ENCODE results near the gene PTDSS2. TPM values are rescaled to one million over a fixed set of nuclear protein-coding genes. Genes with fewer than 3 reads are reported as not detected.
A peak's percentile ranks its signal among the peaks of the same experiment; 100 is the strongest.

PTDSS2 gene
- total and polyA plus RNA-seq, 9 of the 15 experiments (the other 6 are each of a cell fraction or from before 2014, with no cell fraction given), result 0.45 to 53.9 (median 17.2) TPM

DNA sequence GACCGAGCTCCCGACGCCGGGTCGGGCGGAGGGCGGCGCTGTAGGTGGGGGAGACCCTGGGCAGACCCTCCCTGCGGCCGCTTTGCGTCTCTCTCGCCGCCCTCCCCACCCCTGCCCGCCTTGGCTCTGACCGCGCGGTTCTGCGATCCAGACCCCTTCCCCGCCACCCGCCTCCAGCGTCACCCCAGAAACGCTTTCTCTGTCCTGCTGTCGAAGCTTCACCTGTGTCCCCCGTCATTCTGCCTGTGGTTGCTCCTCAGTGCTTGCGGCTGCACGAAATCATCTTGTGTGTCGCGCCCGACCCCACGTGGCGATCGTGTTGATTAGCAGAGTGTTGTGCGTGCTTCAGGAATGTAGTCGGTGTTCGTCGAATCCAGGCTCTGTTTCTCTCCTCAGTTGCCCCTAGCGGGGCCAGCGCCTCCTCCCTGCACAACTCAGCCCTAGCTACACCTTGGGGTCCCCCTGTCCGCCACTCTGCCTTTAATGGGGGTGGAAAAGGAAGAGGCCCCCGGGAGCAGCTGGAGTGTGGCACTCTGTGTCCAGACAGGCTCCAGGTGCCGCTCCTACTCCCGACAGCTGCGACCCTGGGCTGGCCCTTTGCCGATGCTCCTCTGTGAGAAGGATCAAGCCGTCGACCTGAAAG lies 851 bp downstream of the PTDSS2 start:
- ChIA-PET CTCF (ENCODE audit: low intra/inter-chr PET ratio) (interaction anchor here (0.6 kb wide), 1 partner anchor 274 kb away, joined by 3 read pairs; no protein-coding TSS in a partner anchor), POLR2A (interaction anchor here (0.6 to 2.0 kb wide), 3 partner anchors 10 to 134 kb away, joined by 3 to 16 read pairs (median 3); no protein-coding TSS in a partner anchor)
- Histone ChIP-seq H3K4me1 (replicated peaks in 1 of 2; ENCODE audit: control insufficient read depth in 2 of 2, insufficient read depth in 2 of 2, low read length in 2 of 2) (peaks cover 27 to 79% of the 10 kb centered on the region in 2 experiments; a peak in 4 of 5 replicates), H3K27ac (ENCODE audit: extremely low read depth, low read depth, low read length) (peak overlapping the region; percentile 92), H3K27me3 (ENCODE audit: control insufficient read depth in 2 of 2, insufficient read depth in 2 of 2, low read length in 2 of 2) (no peaks in the 10 kb centered on the region), H3K4me3 (peak overlapping the region; percentile 99), H2AFZ (ENCODE audit: low read depth, low read length) (peak overlapping the region; percentile 12; the same call in 1 of the 2 replicates), H3K9me1 (ENCODE audit: control insufficient read depth, insufficient read depth, low read length) (no peaks in the 10 kb centered on the region), H3K9me3 (replicated peaks; ENCODE audit: control insufficient read depth, insufficient read depth, low read depth, low read length) (no peaks in the 10 kb centered on the region), H3K9ac (ENCODE audit: insufficient read depth in 1 of 2, low read depth in 2 of 2, low read length in 2 of 2) (peak overlapping the region; percentile 93 to 100), H3K36me3 (ENCODE audit: control insufficient read depth, insufficient read depth, low read length) (peaks cover 47% of the 10 kb centered on the region; the same call in 2 of the 3 replicates), H4K20me1 (replicated peaks; ENCODE audit: control insufficient read depth, insufficient read depth, low read length) (no peaks in the 10 kb centered on the region), H3K4me2 (ENCODE audit: insufficient read depth, low read length) (peak overlapping the region; percentile 82), H3K79me2 (ENCODE audit: control insufficient read depth, insufficient read depth, low read length) (peaks cover 75% of the 10 kb centered on the region)
- intact Hi-C loops (cut with micrococcal nuclease) (no loop called here), in situ Hi-C loops (cut with MboI) (loop anchor here (5.0 kb wide), 1 partner anchor 51 kb away; no protein-coding TSS in a partner anchor)
- peak; percentile 89 for FAIRE-seq
- ATAC-seq, result peak; percentile 29
- WGBS (ENCODE audit: insufficient coverage, low coverage, missing lambda C conversion rate), result 2% methylated on average over 36 of the region's 46 CpGs
- TSS peak; percentile 48 for BruUV-seq (replicated peaks)
- peak; percentile 45 to 83 (median 55) for DNase-seq (ENCODE audit: extremely low read depth in 1 of 4, low spot score in 3 of 4)
- TF ChIP-seq ZNF3 (CRISPR knock-in tag; IDR thresholded peaks at IDR 0.05) (no peak), MTA1 (IDR thresholded peaks at IDR 0.05; ENCODE audit: borderline replicate concordance) (0 out of 2 replicates have a peak, but pooled peaks have one; percentile 53), PRDM10 (IDR thresholded peaks at IDR 0.05; ENCODE audit: partially characterized antibody) (peak; percentile 80), RBM25 (IDR thresholded peaks at IDR 0.05; ENCODE audit: low read depth, low read length, severe bottlenecking) (no peak), ARID4B (CRISPR knock-in tag; IDR thresholded peaks at IDR 0.05) (peak; percentile 65), RAD51 (IDR thresholded peaks at IDR 0.05; ENCODE audit: borderline replicate concordance, low read depth) (0 out of 2 replicates have a peak, but pooled peaks have one; percentile 24), EP400 (IDR thresholded peaks at IDR 0.05) (peak; percentile 79)
- TF ChIP-seq, protein P1, sequence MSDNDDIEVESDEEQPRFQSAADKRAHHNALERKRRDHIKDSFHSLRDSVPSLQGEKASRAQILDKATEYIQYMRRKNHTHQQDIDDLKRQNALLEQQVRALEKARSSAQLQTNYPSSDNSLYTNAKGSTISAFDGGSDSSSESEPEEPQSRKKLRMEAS (CRISPR knock-in tag; IDR thresholded peaks at IDR 0.05), result peak; percentile 97
- TF ChIP-seq, protein P2, sequence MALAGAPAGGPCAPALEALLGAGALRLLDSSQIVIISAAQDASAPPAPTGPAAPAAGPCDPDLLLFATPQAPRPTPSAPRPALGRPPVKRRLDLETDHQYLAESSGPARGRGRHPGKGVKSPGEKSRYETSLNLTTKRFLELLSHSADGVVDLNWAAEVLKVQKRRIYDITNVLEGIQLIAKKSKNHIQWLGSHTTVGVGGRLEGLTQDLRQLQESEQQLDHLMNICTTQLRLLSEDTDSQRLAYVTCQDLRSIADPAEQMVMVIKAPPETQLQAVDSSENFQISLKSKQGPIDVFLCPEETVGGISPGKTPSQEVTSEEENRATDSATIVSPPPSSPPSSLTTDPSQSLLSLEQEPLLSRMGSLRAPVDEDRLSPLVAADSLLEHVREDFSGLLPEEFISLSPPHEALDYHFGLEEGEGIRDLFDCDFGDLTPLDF (CRISPR knock-in tag; IDR thresholded peaks at IDR 0.05), result peak; percentile 56; the same call in 1 of the 2 replicates
